B cell (primary cell): Measurements from ENCODE around the gene OTULIN. TPM values are rescaled to one million over a fixed set of nuclear protein-coding genes. Genes with fewer than 3 reads are reported as not detected.
A peak's percentile ranks its signal among the peaks of the same experiment; 100 is the strongest.

ENCODE experiments used
- ATAC-seq: fragments of 200-7000 bp; cut with Tn5 transposase; one replicate; pipeline ENCODE4 v1.10.0; 2021; ENCODE audit warnings: low read depth, mild to moderate bottlenecking, moderate number of reproducible peaks, moderate library complexity
- CTCF ChIA-PET: fragments of 350-600 bp; sonication (Branson Sonifier 250); formaldehyde crosslinking; loops from one replicate; lab custom pipeline; 2021; ENCODE audit warnings: antibody characterized with exemption, inconsistent platforms; lab: Charles Lee
- POLR2A ChIA-PET: fragments of 350-600 bp; sonication (Branson Sonifier 250); formaldehyde crosslinking; loops from one replicate; lab custom pipeline; 2021; ENCODE audit warnings: antibody characterized with exemption; lab: Charles Lee
- DNase-seq: peaks from one replicate; pipeline ENCODE4 v3.0.0; 2013
- H2AFZ ChIP-seq: 2 replicates; pipeline ENCODE4 v1.6.1; 2012; ENCODE audit warnings: mild to moderate bottlenecking, low read depth, low read length; ENCODE audit not compliant: insufficient read depth, poor library complexity, severe bottlenecking
- H3K27ac ChIP-seq, 2 donors: 1 replicate in 1 of 2; 2 replicates in 1 of 2; pipeline ENCODE4 v1.5.1; 2012 to 2013; ENCODE audit warnings: low read length in 2 of 2, mild to moderate bottlenecking in 2 of 2, moderate library complexity in 1 of 2
- H3K27me3 ChIP-seq, 4 experiments: fragments of 200-600 bp in 1 of 4; sonication (generic) in 1 of 4; replicated peaks in 1 of 4; 1 replicate in 2 of 4; 2 replicates in 2 of 4; pipeline versions ENCODE4 v1.6.1 to v1.7.0; 2013 to 2016; ENCODE audit warnings: low read length in 3 of 4, mild to moderate bottlenecking in 2 of 4, mixed read lengths in 1 of 4, moderate library complexity in 1 of 4; ENCODE audit not compliant: insufficient read depth in 4 of 4, control insufficient read depth in 3 of 4; ENCODE audit errors: control extremely low read depth in 1 of 4
- H3K36me3 ChIP-seq, 2 experiments: replicated peaks in 1 of 2; 1 replicate in 1 of 2; 2 replicates in 1 of 2; pipeline versions ENCODE4 v1.6.1 to v1.7.1; 2013; ENCODE audit warnings: low read length in 1 of 2; ENCODE audit not compliant: insufficient read depth in 2 of 2, control insufficient read depth in 1 of 2; ENCODE audit errors: control extremely low read depth in 1 of 2, extremely low read depth in 1 of 2
- H3K4me1 ChIP-seq, 2 donors: fragments of 200-600 bp in 1 of 2; sonication (generic) in 1 of 2; 1 replicate in 1 of 2; 2 replicates in 1 of 2; pipeline versions ENCODE4 v1.5.1 to v1.6.1; 2013 to 2017; ENCODE audit warnings: low read length in 2 of 2; ENCODE audit not compliant: control insufficient read depth in 2 of 2, insufficient read depth in 2 of 2
- H3K4me2 ChIP-seq: replicated peaks from 2 replicates; pipeline ENCODE3; 2012; ENCODE audit warnings: mild to moderate bottlenecking, low read depth, low read length; ENCODE audit not compliant: poor library complexity, severe bottlenecking
- H3K4me3 ChIP-seq, 5 experiments: fragments of 200-600 bp in 1 of 5; sonication (generic) in 1 of 5; 1 replicate in 3 of 5; 2 replicates in 2 of 5; pipeline versions ENCODE4 v1.5.1 to v1.7.0; 2011 to 2016; ENCODE audit warnings: low read length in 4 of 5, mild to moderate bottlenecking in 4 of 5, low read depth in 2 of 5, control low read depth in 1 of 5, moderate library complexity in 1 of 5; ENCODE audit not compliant: insufficient read depth in 1 of 5; ENCODE audit errors: control extremely low read depth in 1 of 5, extremely low read depth in 1 of 5
- H3K79me2 ChIP-seq: fragments of 200-600 bp; sonication (generic); one replicate; pipeline ENCODE4 v1.6.0; 2016; ENCODE audit warnings: low read length; ENCODE audit not compliant: control insufficient read depth, insufficient read depth
- H3K9ac ChIP-seq: fragments of 200-600 bp; sonication (generic); 2 replicates; pipeline ENCODE4 v1.6.1; 2017; ENCODE audit warnings: mild to moderate bottlenecking, low read length, moderate library complexity
- H3K9me3 ChIP-seq, 3 donors: one replicate each; pipeline versions ENCODE4 v1.6.1 to v1.7.1; 2013; ENCODE audit warnings: low read length in 2 of 3; ENCODE audit not compliant: control insufficient read depth in 2 of 3, insufficient read depth in 1 of 3; ENCODE audit errors: control extremely low read depth in 1 of 3
- H4K20me1 ChIP-seq: 2 replicates; pipeline ENCODE4 v1.6.0; 2012; ENCODE audit warnings: mild to moderate bottlenecking, low read length; ENCODE audit not compliant: insufficient read depth, control insufficient read depth, poor library complexity, severe bottlenecking
- H3K27ac Mint-ChIP-seq: one replicate; pipeline ENCODE4 v1.8.0; 2021; ENCODE audit warnings: mixed read lengths
- H3K27me3 Mint-ChIP-seq: one replicate; pipeline ENCODE4 v1.8.0; 2021; ENCODE audit warnings: mixed read lengths
- H3K4me1 Mint-ChIP-seq: one replicate; pipeline ENCODE4 v1.8.0; 2021; ENCODE audit warnings: mixed read lengths
- H3K4me3 Mint-ChIP-seq: one replicate; pipeline ENCODE4 v1.8.0; 2021; ENCODE audit warnings: mixed read lengths
- H3K9me3 Mint-ChIP-seq: one replicate; pipeline ENCODE4 v1.8.0; 2022; ENCODE audit warnings: mixed read lengths; ENCODE audit not compliant: insufficient read depth
- CTCF ChIP-seq: fragments of 200-600 bp; IDR thresholded peaks from one replicate; pipeline ENCODE4 v1.8.0; 2022; ENCODE audit warnings: antibody characterized with exemption, mild to moderate bottlenecking
- EZH2 ChIP-seq: IDR thresholded peaks from 2 replicates; pipeline ENCODE4 v1.6.1; 2012; ENCODE audit warnings: borderline replicate concordance, low read depth, mild to moderate bottlenecking, moderate library complexity, low read length; ENCODE audit not compliant: insufficient read depth, poor library complexity, severe bottlenecking
- WGBS: methylation state at CpG from one replicate; pipeline ENCODE4 v1.1.5; 2013; ENCODE audit warnings: missing lambda C conversion rate; ENCODE audit not compliant: insufficient coverage; 5-methylcytosine and 5-hydroxymethylcytosine counted together
- intact Hi-C: fragments of 100-400 bp; cut with micrococcal nuclease; formaldehyde crosslinking; loops from one replicate; pipeline ENCODE4 v1.10.0; 2022
- polyA plus RNA-seq: library from polyadenylated mRNA; depleted of rRNA; stranded (reverse); fragments of >200 nt; gene quantifications from 2 replicates; pipeline ENCODE4 v1.2.3, GENCODE V29; 2012
- total RNA-seq, 2 donors: library from RNA; stranded (reverse); fragments of 120-200 nt in 1 of 2; gene quantifications; 1 replicate in 1 of 2; 2 replicates in 1 of 2; pipeline versions ENCODE4 v1.2.3 to v1.2.4, GENCODE V29; 2013 to 2022

OTULIN gene
- total and polyA plus RNA-seq, 2 donors (not counting 1 experiment from before 2014, with no cell fraction given), result 8.4 to 64.4 TPM

GRCh38 chr5:14667770-14668169 is 3.3 kb downstream of the OTULIN start:
- ChIA-PET CTCF (interaction anchor here (1.1 to 1.7 kb wide), 4 partner anchors 8 to 19 kb away, joined by 3 to 10 read pairs (median 5); no protein-coding TSS in a partner anchor), POLR2A (no interaction called here)
- 57% methylated on average over 1 of the region's 1 CpG for WGBS
- Mint-ChIP-seq H3K4me3 (peak overlapping the region; percentile 84), H3K27me3 (no peaks in the 10 kb centered on the region), H3K4me1 (peaks cover 83% of the 10 kb centered on the region), H3K9me3 (no peaks in the 10 kb centered on the region), H3K27ac (peak overlapping the region; percentile 79)
- Histone ChIP-seq H3K9me3 (no peaks in the 10 kb centered on the region), H3K79me2 (peaks cover 82% of the 10 kb centered on the region), H3K4me3 (no peak overlapping the region), H3K9ac (no peak overlapping the region), H3K4me1 (peaks cover 70 to 80% of the 10 kb centered on the region in 2 donors), H2AFZ (no peak overlapping the region), H3K36me3 (peaks cover 0 to 4% of the 10 kb centered on the region in 2 experiments), H3K27me3 (no peaks in the 10 kb centered on the region), H3K27ac (peak overlapping the region in 1 of 2 donors; percentile 40), H3K4me2 (peak overlapping the region; percentile 48), H4K20me1 (peaks cover 48% of the 10 kb centered on the region)
- ATAC-seq (no peak), DNase-seq (peak; percentile 20)
- intact Hi-C loops, result loop anchor here (5.0 to 10.0 kb wide), 7 partner anchors 85 to 1797 kb away; partner anchors contain the start of genes OTULINL and ZNF622
- TF ChIP-seq CTCF (no peak), EZH2 (no peak)

- no peak overlapping the region for H3K4me3 ChIP-seq
- intact Hi-C loops, result loop anchor here (5.0 to 10.0 kb wide), 7 partner anchors 86 to 1797 kb away; partner anchors contain the start of genes OTULINL and ZNF622
- H3K4me2 ChIP-seq, result peak overlapping the region; percentile 48
- no peak for TF ChIP-seq CTCF
- no peak for TF ChIP-seq EZH2
- H3K4me1 ChIP-seq, result peaks cover 68 to 79% of the 10 kb centered on the region in 2 donors
- Mint-ChIP-seq H3K27ac (peak overlapping the region; percentile 79), H3K4me3 (peak overlapping the region; percentile 84), H3K9me3 (no peaks in the 10 kb centered on the region), H3K4me1 (peaks cover 84% of the 10 kb centered on the region), H3K27me3 (no peaks in the 10 kb centered on the region)
- H3K36me3 ChIP-seq, result peaks cover 0 to 4% of the 10 kb centered on the region in 2 experiments
- ChIA-PET CTCF (interaction anchor here (0.8 to 1.6 kb wide), 3 partner anchors 16 to 335 kb away, joined by 3 to 6 read pairs (median 4); no protein-coding TSS in a partner anchor), POLR2A (no interaction called here)
- H3K9ac ChIP-seq, result no peak overlapping the region
- no peak for ATAC-seq
- DNase-seq, result no peak
- H3K79me2 ChIP-seq, result peaks cover 86% of the 10 kb centered on the region
- H4K20me1 ChIP-seq, result peaks cover 53% of the 10 kb centered on the region
- WGBS, result 46% methylated on average over 4 of the region's 5 CpGs
- peak overlapping the region in 1 of 2 donors; percentile 40 for H3K27ac ChIP-seq
- H3K9me3 ChIP-seq, result no peaks in the 10 kb centered on the region
- no peaks in the 10 kb centered on the region for H3K27me3 ChIP-seq
- H2AFZ ChIP-seq, result no peak overlapping the region
These were observed 3.7 kb downstream of the OTULIN start for GRCh38 chr5:14668181-14668591.
